Panc1 (cell line): ENCODE data around the gene KLB.

Experiments used
- CTCF ChIP-seq: fragments of 450-650 bp; IDR thresholded peaks from 2 replicates; pipeline ENCODE4 v1.5.1; 2017; ENCODE audit warnings: mild to moderate bottlenecking
- TCF7L2 ChIP-seq: IDR thresholded peaks from 2 replicates; pipeline ENCODE4 v1.6.1; 2011; ENCODE audit warnings: mild to moderate bottlenecking, low read depth, low read length, inconsistent platforms

- no peak for TF ChIP-seq CTCF
- TF ChIP-seq TCF7L2: no peak
These were observed 43.9 kb upstream of the KLB start for GRCh38 chr4:39362827-39363226.
